Left renal pelvis (tissue), 4 donors: ENCODE measurements around the gene SH2D1A. TPM values are rescaled to one million over a fixed set of nuclear protein-coding genes. Genes with fewer than 3 reads are reported as not detected.
"Not testable (repeated sequence)": the region's sequence is repeated elsewhere in the genome, so short reads cannot be mapped to it uniquely, and the experiment has no call there.

Source experiments
- DNase-seq, 4 donors: peaks; one replicate each; pipeline ENCODE4 v3.0.0-alpha.2; 2013; ENCODE audit warnings: low read depth in 4 of 4, low spot score in 3 of 4
- polyA plus RNA-seq, 4 donors: library from polyadenylated mRNA; unstranded; fragments of 120-200 nt; gene quantifications; one replicate each; pipeline ENCODE4 v1.2.1, GENCODE V29; 2013; ENCODE audit not compliant: insufficient read length in 4 of 4

The SH2D1A gene
- polyA plus RNA-seq, 4 donors = 0.15 to 0.26 (median 0.18) TPM

GRCh38 chrX:124348885-124349453, 2.6 kb downstream of the SH2D1A start:
- no peak for DNase-seq

- DNase-seq = no peak
Measured at GRCh38 chrX:124354648-124355047, 8.3 kb downstream of the SH2D1A start.

DNA sequence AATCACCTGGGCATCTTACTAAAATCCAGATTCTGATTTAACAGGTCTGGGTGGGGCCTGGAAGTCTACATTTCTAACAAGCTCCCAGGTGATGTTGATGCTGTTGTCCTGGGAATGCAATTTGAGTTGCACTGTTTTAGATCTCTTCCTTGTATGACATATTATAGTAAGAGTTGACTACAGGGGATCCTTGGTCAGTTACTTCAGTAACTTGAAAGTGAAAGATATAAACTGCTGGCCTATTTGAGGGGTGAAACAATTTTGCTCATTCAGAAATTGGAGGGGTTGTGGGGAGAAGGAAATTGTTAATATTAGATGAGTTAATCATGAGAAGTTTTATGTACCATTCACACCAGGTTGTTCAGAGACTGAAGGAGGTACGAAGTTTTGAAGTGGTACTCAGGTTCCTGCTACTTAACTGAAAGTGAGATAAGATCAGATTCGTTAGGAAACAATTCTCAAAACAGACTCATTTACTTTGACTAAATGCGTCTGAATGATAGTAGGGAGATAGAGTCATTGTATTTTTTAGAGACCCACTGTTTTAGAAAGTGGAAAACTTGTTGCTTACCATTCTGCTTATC, 12.5 kb downstream of the SH2D1A start:
- no peak for DNase-seq

DNA sequence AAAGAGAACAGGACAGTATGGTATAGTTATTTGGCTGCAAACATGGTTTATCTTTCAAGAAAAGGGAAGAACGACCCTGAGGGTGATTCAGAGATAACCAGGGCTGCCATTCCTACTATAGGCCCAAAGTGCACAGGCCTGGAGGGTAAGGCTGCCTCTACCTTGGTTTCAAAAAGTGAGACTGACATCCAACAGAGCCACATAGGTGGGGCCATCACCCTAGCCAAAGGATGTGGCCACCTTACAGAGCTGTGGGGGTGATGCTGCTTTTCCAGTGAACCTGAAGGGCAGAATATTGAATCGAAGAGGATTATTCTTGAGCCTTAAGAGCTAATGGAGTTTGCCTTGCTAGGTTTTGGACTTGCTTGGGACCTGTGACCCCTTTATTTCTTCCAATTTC, 15.7 kb downstream of the SH2D1A start:
- DNase-seq = no peak

DNA sequence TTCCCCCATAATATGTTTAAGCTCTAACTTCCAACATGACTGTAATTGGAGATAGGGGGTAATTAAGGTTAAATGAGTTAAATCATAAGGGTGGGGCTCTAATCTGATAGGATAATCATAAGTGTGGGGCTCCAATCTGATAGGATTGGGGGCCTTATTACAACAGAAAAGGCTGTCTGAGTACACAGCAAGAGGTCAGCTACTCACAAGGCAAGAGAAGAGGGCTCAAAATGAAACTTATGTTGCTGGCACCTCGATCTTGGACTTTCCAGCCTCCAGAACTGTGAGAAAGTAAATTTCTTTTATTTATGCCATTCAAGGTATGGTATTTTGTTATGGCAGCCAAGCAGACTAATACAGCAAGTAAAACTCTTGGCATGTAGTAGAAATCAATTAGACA, 16.4 kb downstream of the SH2D1A start:
- no peak for DNase-seq

DNA sequence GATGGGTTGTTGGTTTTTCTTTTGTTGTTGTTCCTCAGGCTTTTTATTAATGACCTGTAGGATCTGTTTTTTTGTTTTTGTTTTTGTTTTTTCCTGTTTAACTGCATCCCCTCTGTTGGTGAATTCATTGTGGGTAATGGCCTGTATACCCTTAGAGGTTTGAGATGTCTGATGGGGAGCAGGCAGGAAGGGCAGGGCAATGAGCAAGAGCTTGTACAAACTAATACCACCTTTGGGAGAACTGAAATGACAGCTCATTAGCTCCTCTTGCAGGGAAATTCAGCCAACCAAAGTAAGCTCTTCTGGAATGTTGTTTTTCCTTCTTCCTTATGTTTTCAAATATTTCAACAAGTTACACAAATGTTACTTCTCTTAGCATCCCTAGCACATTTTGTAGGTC, 23.4 kb downstream of the SH2D1A start:
- no peak for DNase-seq

DNA sequence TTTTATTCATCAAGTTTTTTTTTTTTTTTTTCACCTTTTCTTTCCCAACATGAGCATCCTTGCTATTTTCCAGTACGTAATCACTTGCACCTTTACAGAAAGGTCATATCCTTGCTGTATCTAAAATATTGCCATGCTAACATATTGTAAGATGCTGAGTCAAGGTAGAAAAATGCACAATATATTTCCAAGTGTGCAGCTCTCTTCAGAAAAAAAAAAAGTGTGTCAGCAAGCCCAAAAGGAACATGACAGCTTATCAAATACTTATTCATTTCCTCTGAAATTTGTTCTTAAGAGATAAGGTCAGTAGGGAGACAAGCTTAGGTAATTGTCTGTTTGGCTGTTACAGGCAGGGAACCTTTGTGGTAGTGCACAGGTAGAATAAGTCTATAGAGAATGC, 27.0 kb downstream of the SH2D1A start:
- DNase-seq = no peak

GRCh38 chrX:124378643-124379042, 32.3 kb downstream of the SH2D1A start:
- DNase-seq = no peak

DNA sequence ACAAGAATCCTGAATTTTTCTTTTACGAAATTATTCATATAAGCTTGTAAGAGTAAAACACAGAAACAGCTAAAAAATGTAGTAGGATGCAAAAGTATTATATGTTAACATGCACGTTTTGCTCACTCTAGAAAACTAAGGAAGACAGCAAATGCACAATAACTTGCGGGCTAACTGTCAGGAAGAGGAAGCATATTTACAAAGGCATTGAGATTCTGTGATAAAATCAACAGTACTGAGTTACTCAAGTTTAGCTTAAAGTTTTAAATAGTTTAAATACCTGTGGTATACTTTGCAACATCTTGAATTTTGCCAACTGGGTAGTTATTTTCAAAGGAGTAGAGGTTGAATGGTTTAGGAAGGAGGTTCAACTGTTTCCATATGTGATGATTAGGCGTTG, 37.0 kb downstream of the SH2D1A start:
- DNase-seq = no peak

DNA sequence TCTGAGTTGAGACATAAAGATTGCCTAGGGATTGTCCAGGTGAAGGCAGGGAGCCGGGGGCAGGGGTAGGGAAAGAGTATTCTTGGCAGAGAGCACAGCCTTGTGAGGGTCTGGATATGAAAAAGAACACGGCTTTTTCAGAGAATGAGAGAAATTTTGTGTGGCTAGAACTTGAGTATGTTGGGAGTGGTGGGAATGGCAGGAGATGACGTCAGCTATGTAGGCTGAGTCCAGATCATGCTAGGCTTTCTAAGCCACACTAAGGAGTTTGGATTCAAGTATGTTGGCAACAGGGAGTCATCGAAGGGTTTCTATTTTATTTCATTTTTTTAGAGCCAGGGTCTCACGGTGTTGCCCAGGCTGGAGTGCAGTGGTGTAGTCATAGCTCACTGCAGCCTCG, 40.0 kb downstream of the SH2D1A start:
- DNase-seq = no peak

DNA sequence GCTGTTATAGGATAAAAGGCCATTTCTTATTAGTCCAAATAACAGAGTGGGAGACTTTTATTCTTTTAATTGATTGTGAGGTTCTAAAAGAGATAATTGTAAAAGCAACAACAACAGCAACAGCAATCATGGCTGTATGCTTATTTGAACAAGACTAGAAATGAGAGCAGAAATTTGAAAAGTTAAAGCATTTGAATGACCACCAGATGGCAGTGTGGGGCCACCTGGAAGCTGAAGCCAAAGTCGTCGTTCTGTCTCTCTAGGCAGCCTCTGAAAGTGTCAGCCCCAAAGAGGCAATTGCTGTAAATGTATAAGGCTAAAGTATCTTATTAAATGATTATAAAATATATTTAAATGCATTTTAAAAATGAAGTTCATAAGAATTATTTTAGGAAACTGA, 42.2 kb downstream of the SH2D1A start:
- peak in 3 of 4 donors; percentile 12 to 18 (median 14) for DNase-seq

GRCh38 chrX:124392794-124393193, 46.4 kb downstream of the SH2D1A start:
- DNase-seq = no peak

- DNase-seq = no peak
Measured at GRCh38 chrX:124393238-124393637, 46.9 kb downstream of the SH2D1A start.

DNA sequence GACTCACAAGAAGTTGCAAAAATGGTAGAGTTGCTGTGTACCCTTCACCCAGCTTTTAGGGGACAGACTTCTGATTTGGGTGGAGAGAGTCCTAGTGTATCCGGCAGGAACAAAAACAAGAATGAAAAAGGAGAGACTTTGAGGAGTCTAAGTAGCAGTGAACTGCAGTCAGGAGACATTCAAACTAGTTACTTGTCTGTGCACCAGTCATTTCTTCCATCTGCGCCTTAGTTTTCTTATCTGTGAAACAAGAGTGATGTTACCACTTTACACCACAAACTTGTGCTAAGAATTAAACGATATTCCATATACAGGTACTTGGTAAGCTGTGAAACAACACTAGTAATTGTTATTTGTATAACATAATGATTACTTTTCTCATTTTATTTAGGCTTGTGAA, 47.3 kb downstream of the SH2D1A start:
- DNase-seq = no peak

- no peak for DNase-seq
Measured at GRCh38 chrX:124395145-124395880, 49.0 kb downstream of the SH2D1A start.

GRCh38 chrX:124401696-124402095, 55.3 kb downstream of the SH2D1A start:
- DNase-seq = no peak

GRCh38 chrX:124405868-124406267, 59.5 kb downstream of the SH2D1A start:
- DNase-seq = no peak

- DNase-seq = peak in 3 of 4 donors; percentile 14 to 29 (median 26)
Measured at GRCh38 chrX:124406294-124407014, 60.1 kb downstream of the SH2D1A start.

- no peak for DNase-seq
Measured at GRCh38 chrX:124407226-124407625, 60.9 kb downstream of the SH2D1A start.

GRCh38 chrX:124408380-124408779, 62.0 kb downstream of the SH2D1A start:
- DNase-seq = not testable (repeated sequence)

GRCh38 chrX:124413244-124413643, 66.9 kb downstream of the SH2D1A start:
- DNase-seq = no peak
